ENCODE measurements around the gene CD22.

DNA sequence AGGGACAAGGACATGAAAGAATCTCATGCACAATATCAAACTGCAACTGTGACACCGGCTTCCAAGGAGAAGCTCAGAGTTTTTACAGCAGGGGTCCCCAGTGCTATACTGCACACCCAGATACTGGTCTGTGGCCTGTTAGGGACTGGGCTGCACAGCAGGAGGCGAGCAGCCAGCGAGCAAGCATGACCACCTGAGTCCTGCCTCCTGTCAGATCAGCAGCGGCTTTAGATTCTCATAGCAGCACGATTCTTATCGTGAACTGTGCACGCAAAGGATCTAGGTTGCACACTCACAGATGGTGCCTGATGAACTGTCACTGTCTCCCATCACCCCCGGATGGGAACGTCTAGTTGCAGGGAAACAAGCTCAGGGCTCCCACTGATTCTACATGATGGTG lies 13.1 kb upstream of the CD22 start:
- TF ChIP-seq, protein P1, sequence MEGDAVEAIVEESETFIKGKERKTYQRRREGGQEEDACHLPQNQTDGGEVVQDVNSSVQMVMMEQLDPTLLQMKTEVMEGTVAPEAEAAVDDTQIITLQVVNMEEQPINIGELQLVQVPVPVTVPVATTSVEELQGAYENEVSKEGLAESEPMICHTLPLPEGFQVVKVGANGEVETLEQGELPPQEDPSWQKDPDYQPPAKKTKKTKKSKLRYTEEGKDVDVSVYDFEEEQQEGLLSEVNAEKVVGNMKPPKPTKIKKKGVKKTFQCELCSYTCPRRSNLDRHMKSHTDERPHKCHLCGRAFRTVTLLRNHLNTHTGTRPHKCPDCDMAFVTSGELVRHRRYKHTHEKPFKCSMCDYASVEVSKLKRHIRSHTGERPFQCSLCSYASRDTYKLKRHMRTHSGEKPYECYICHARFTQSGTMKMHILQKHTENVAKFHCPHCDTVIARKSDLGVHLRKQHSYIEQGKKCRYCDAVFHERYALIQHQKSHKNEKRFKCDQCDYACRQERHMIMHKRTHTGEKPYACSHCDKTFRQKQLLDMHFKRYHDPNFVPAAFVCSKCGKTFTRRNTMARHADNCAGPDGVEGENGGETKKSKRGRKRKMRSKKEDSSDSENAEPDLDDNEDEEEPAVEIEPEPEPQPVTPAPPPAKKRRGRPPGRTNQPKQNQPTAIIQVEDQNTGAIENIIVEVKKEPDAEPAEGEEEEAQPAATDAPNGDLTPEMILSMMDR (IDR thresholded peaks at IDR 0.05), result no peak
- no peak for TF ChIP-seq POLR2A (IDR thresholded peaks at IDR 0.05)
